Measurements from ENCODE around the gene TPCN1. TPM values are rescaled to one million over a fixed set of nuclear protein-coding genes. Genes with fewer than 3 reads are reported as not detected.

TPCN1 gene
- total RNA-seq, 1 experiment from 2014 or later = 13.5 TPM

DNA sequence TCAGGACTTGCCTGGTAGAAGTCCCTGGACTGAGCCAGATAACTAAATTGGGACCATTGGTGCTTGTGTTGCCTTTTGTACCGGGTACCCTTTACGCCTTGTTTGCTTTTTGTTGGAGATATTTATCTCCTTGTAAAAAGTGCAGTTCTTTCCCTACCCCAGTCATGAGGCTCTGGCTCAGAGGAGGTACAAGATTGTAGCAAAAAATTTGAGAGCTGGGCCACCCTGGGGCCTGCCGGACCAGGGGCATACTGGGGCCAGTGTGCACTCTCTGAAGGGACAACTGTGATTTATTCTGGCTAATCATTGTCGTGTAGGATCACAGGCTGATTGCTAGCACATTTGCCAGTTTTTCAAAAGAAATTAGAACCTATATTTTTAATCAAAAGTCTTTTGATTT, 13.2 kb downstream of the TPCN1 start:
- peaks cover 6% of the 10 kb centered on the region; the same call in 1 of the 2 replicates for H3K4me1 ChIP-seq (ENCODE audit: insufficient read depth, low read length)
- no peak overlapping the region for H2BK12ac ChIP-seq (ENCODE audit: insufficient read length, low read depth, low read length)
- no peak overlapping the region for H3K18ac ChIP-seq (ENCODE audit: insufficient read length, low read depth, low read length)
- H3K4ac ChIP-seq (ENCODE audit: low read depth, low read length) = no peak overlapping the region
- no peaks in the 10 kb centered on the region for H4K20me1 ChIP-seq (ENCODE audit: control insufficient read depth, insufficient read depth, insufficient read length)
- H3K14ac ChIP-seq (ENCODE audit: insufficient read depth, low read length) = no peak overlapping the region
- DNase-seq = no peak
- Mint-ChIP-seq H3K9me3 (peaks cover 0 to 3% of the 10 kb centered on the region in 2 experiments; a peak in 2 of 5 replicates), H3K4me1 (peaks cover 30 to 31% of the 10 kb centered on the region in 2 experiments), H3K27me3 (ENCODE audit: low read depth) (no peaks in the 10 kb centered on the region), H3K27ac (no peak overlapping the region), H3K36me3 (ENCODE audit: insufficient read depth in 1 of 3, low read depth in 3 of 3) (peaks cover 21 to 28% (median 25%) of the 10 kb centered on the region in 3 experiments), H3K4me3 (no peak overlapping the region)
- H2AK5ac ChIP-seq (ENCODE audit: insufficient read length, low read length) = no peak overlapping the region
- no peak overlapping the region for H4K91ac ChIP-seq (ENCODE audit: insufficient read length, low read depth, low read length)
- no peaks in the 10 kb centered on the region for H3K9me3 ChIP-seq (ENCODE audit: control insufficient read depth, low read depth, low read length)
- H3K9ac ChIP-seq (ENCODE audit: extremely low read depth, insufficient read length, low read length) = no peak overlapping the region
- no peak overlapping the region for H3K23ac ChIP-seq (ENCODE audit: insufficient read length, low read depth, low read length)
- H3T11ph ChIP-seq (ENCODE audit: low read length) = no peak overlapping the region
- H2AFZ ChIP-seq (ENCODE audit: low read length) = no peak overlapping the region
- H4K5ac ChIP-seq (ENCODE audit: insufficient read length, low read depth, low read length) = no peak overlapping the region
- no peaks in the 10 kb centered on the region for H3K79me2 ChIP-seq (ENCODE audit: insufficient read depth, low read length)
- no CpG with 5 or more reads among the region's 4 CpGs for WGBS (ENCODE audit: extremely low coverage, insufficient read length, low lambda C conversion rate)
- no peaks in the 10 kb centered on the region for H3K23me2 ChIP-seq (ENCODE audit: insufficient read length, low read depth, low read length, poor library complexity, severe bottlenecking)
- H2BK5ac ChIP-seq (ENCODE audit: insufficient read length, low read length) = no peak overlapping the region
- H3K4me2 ChIP-seq (ENCODE audit: insufficient read depth, insufficient read length, low read length) = no peak overlapping the region
- H3K56ac ChIP-seq (ENCODE audit: insufficient read length, low read depth, low read length) = no peak overlapping the region
- H3K79me1 ChIP-seq (ENCODE audit: insufficient read depth, low read depth, low read length, poor library complexity, severe bottlenecking) = no peaks in the 10 kb centered on the region
- H3K27me3 ChIP-seq (ENCODE audit: insufficient read depth, low read length) = no peaks in the 10 kb centered on the region
- no peak overlapping the region for H2BK120ac ChIP-seq (ENCODE audit: low read depth, low read length, poor library complexity, severe bottlenecking)
- no peak overlapping the region for H4K8ac ChIP-seq (replicated peaks; ENCODE audit: insufficient read length, low read depth, low read length)
- no peak overlapping the region for H3K27ac ChIP-seq (ENCODE audit: insufficient read length, low read depth, low read length)
- no peak overlapping the region for H2BK20ac ChIP-seq (ENCODE audit: low read depth, low read length, poor library complexity, severe bottlenecking)
- H2BK15ac ChIP-seq (ENCODE audit: low read depth, low read length) = no peak overlapping the region
- TF ChIP-seq, protein P1, sequence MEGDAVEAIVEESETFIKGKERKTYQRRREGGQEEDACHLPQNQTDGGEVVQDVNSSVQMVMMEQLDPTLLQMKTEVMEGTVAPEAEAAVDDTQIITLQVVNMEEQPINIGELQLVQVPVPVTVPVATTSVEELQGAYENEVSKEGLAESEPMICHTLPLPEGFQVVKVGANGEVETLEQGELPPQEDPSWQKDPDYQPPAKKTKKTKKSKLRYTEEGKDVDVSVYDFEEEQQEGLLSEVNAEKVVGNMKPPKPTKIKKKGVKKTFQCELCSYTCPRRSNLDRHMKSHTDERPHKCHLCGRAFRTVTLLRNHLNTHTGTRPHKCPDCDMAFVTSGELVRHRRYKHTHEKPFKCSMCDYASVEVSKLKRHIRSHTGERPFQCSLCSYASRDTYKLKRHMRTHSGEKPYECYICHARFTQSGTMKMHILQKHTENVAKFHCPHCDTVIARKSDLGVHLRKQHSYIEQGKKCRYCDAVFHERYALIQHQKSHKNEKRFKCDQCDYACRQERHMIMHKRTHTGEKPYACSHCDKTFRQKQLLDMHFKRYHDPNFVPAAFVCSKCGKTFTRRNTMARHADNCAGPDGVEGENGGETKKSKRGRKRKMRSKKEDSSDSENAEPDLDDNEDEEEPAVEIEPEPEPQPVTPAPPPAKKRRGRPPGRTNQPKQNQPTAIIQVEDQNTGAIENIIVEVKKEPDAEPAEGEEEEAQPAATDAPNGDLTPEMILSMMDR (conservative IDR thresholded peaks at IDR 0.05) = no peak

All from H9 (cell line).